ENCODE data around the gene IRGQ.
"Not testable (repeated sequence)": the region's sequence is repeated elsewhere in the genome, so short reads cannot be mapped to it uniquely, and the experiment has no call there.

Gene IRGQ

GRCh38 chr19:43570174-43570791, 25.7 kb downstream of the IRGQ start:
- DNase-seq: no peak

DNA sequence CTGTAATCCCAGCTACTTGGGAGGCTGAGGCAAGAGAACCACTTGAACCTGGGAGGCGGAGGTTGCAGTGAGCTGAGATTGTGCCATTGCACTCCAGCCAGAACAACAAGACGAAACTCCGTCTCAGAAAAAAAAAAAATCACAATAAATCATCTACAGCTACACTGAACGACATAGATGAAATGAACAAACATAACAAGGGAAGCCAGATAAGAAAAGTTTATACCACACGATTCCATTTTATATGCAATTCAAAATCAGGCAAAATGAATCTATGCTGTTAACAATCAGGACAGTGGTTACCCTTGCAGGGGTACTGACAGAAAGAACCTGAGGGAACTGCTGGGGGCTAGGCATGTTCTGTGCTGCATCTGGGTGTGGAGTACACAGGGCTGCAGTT, 26.3 kb downstream of the IRGQ start:
- DNase-seq: no peak

- no peak for DNase-seq
These were observed 31.1 kb downstream of the IRGQ start for GRCh38 chr19:43564800-43565199.

GRCh38 chr19:43563816-43564457, 32.0 kb downstream of the IRGQ start:
- DNase-seq: no peak

- no peak for DNase-seq
These were observed 33.2 kb downstream of the IRGQ start for GRCh38 chr19:43562698-43563241.

DNA sequence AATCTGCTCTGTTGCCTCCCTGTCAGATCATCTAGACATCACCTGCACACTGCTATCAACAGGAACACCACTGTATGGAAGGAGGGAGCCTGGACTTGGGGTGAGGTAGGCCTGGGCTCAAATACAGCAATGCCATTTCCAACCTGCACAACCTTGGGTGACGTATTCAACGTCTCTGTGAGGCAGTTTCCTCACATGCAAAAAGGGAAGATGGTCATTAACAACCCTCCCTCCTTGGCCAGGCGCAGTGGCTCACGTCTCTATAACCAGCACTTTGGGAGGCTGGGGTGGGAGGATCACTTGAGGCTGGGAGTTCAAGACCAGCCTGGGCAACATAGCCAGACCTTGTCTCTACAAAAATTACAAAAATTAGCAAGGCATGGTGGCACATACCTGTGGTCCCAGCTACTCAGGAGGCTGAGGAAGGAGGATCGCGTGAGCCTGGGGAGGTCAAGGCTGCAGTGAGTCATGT, 33.7 kb downstream of the IRGQ start:
- DNase-seq: no peak

GRCh38 chr19:43561139-43561970, 34.6 kb downstream of the IRGQ start:
- no peak for DNase-seq

- DNase-seq: no peak
These were observed 35.2 kb downstream of the IRGQ start for GRCh38 chr19:43560687-43561086.

- no peak for DNase-seq
These were observed 40.7 kb downstream of the IRGQ start for GRCh38 chr19:43555185-43555770.

GRCh38 chr19:43554317-43554895, 41.5 kb downstream of the IRGQ start:
- DNase-seq: no peak

DNA sequence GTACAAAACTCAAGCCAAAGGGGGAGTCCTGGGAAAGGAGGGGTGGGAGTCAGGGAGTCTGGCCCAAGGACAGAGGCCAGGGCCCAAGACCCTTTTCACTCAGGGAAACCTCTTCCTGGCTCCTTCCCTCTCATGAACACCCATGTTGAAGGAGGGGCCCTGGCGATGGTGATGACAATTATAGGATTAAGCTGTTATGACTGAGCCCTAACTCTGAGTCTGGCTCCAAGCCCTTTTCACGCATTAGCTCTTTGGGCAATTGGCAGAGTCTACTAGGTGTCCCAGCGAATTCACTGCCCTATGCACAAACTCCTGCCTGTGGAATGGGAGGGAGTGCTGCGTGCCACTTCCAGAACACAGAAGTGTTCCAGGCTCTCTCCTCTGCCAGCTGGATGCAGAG, 42.3 kb downstream of the IRGQ start:
- no peak for DNase-seq

DNA sequence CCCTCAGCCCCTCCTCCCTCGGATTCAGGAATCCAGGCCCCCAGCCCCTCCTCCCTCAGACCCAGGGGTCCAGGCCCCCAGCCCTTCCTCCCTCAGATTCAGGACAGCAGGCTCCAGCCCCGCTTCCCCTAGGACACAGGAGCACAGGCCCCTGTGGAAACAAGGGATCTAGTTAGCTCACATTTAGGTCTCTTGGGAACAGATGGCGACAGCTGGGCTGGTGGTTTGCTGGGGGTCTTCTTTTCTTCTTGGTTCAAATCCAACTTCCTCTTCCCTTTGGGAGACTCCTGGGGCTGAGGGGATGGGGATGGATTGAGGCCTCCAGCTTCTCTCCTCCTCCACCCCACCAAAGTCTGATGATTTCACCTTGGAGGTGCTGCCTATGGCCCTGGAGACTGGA, 43.3 kb downstream of the IRGQ start:
- no peak for DNase-seq

- no peak for DNase-seq
These were observed 43.8 kb downstream of the IRGQ start for GRCh38 chr19:43552198-43552450.

DNA sequence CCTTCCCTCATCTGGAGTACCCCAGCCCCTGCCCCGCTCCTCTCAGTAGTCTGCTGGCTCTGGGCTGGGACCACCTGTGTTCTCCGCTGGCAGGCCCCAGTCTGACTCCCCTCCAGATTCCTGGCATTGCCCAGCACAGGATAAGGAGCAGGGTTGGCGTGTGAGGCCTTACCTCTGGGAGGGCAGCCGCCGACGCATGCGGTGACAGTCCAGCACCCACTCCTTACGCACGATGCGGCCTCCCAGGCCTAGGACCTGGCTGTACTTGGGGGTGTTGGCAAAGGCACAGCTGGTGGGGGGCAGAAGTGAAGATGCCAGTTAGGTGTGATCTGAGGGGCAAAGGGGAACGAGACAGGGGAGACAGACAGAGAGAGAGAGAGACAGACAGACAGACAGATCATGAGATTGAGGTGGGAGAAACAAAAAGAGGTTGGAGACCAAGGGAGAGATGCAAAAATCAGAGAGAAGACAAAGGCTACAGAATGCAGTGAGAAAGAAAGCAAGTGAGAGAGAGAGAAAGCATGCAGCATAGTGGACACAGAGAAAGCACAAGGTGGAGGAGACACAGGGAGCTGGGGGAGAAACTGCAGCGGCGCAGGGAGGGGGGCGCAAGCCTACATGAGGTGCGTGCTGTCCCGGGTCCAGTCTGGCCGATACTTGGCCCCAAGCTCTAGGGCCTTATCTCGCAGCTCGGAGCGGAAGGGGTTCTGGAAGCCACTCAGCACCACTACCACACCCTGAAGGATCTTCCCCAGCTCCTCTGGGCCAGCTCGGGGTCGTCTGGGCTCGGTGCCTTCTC, 44.3 kb downstream of the IRGQ start:
- DNase-seq: no peak

GRCh38 chr19:43548706-43549105, 47.2 kb downstream of the IRGQ start:
- no peak for DNase-seq

GRCh38 chr19:43547926-43548325, 48.0 kb downstream of the IRGQ start:
- DNase-seq: not testable (repeated sequence)

DNA sequence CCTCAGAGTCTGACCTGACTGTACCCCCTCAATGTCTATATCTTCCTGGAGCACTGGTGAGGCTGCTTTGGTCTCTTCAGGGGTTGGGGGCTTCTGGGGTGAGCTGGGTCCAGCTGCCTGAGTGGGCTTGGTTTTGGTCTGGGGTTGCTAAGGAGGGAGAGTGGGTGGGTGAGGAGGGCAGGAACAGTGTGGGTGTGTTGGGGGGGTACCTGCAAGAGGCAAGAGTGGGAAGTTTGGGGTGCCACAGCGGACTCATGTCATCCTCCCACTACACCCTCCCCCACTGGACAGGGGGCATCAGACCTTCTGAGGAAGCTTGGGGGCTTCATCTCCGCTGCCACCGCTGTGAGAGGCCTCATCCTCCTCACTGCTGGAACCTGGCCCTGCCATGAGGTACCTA, 49.4 kb downstream of the IRGQ start:
- DNase-seq: no peak

DNA sequence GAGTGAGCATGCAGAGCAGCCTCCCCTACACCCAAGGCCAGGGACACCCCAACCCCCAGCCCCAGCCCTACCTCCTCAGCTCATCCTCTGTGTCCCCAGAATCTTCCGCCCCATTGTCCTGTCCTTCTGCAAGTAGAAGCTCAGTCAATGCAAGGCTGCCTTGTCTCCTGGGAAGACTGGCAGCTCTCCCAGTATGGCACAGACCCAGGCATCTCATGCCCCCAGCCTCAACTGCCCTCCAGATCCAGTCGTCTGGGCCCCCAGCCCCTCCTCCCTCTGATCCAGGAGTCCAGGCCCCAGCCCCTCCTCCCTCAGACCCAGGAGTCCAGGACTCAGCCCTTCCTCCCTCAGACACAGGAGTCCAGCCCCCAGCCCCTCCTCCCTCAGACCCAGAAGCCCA, 50.0 kb downstream of the IRGQ start:
- no peak for DNase-seq

- no peak for DNase-seq
These were observed 50.7 kb downstream of the IRGQ start for GRCh38 chr19:43545276-43545675.

GRCh38 chr19:43544077-43544476, 51.9 kb downstream of the IRGQ start:
- DNase-seq: no peak

GRCh38 chr19:43541920-43542650, 53.8 kb downstream of the IRGQ start:
- DNase-seq: no peak

GRCh38 chr19:43540381-43540780, 55.6 kb downstream of the IRGQ start:
- DNase-seq: no peak
